ENCODE data around the gene NEU1.
"Not testable (repeated sequence)": the region's sequence is repeated elsewhere in the genome, so short reads cannot be mapped to it uniquely, and the experiment has no call there.

DNA sequence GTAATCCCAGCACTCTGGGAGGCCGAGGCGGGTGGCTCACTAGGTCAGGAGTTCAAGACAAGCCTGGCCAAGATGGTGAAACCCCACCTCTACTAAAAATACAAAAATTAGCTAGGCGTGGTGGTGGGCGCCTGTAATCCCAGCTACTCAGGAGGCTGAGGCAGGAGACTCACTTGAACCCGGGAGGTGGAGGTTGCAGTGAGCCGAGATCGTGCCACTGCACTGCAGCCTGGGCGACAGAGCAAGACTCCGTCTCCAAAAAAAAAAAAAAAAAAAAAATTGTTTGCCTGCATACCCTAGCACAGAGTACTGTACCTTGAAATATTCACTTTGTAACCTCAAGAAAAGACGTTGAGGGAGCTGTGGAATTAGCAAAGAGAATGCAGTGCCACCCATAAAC lies 42.2 kb downstream of the NEU1 start:
- TF ChIP-seq, protein P1, sequence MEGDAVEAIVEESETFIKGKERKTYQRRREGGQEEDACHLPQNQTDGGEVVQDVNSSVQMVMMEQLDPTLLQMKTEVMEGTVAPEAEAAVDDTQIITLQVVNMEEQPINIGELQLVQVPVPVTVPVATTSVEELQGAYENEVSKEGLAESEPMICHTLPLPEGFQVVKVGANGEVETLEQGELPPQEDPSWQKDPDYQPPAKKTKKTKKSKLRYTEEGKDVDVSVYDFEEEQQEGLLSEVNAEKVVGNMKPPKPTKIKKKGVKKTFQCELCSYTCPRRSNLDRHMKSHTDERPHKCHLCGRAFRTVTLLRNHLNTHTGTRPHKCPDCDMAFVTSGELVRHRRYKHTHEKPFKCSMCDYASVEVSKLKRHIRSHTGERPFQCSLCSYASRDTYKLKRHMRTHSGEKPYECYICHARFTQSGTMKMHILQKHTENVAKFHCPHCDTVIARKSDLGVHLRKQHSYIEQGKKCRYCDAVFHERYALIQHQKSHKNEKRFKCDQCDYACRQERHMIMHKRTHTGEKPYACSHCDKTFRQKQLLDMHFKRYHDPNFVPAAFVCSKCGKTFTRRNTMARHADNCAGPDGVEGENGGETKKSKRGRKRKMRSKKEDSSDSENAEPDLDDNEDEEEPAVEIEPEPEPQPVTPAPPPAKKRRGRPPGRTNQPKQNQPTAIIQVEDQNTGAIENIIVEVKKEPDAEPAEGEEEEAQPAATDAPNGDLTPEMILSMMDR (IDR thresholded peaks at IDR 0.05): not testable (repeated sequence)
- TF ChIP-seq POLR2A (IDR thresholded peaks at IDR 0.05): not testable (repeated sequence)
